Psoas muscle (tissue), 8 donors: ENCODE data around the gene MRPS30. TPM values are rescaled to one million over a fixed set of nuclear protein-coding genes. Genes with fewer than 3 reads are reported as not detected.

ENCODE experiments used
- ATAC-seq, 4 donors: fragments of 200-7000 bp; cut with Tn5 transposase; one replicate each; pipeline ENCODE4 v1.9.1; 2020; ENCODE audit warnings: moderate library complexity in 3 of 4, mild to moderate bottlenecking in 2 of 4
- DNase-seq, 2 donors: peaks; one replicate each; pipeline ENCODE4 v3.0.0-alpha.2; 2020
- H3K27ac ChIP-seq: fragments of 200-600 bp; one replicate; pipeline ENCODE4 v1.8.0; 2022
- H3K27me3 ChIP-seq, 3 donors: fragments of 200-600 bp in 1 of 3; one replicate each; pipeline versions ENCODE4 v1.6.1 to v1.8.0; 2013 to 2022; ENCODE audit warnings: low read length in 2 of 3, mild to moderate bottlenecking in 2 of 3, moderate library complexity in 1 of 3; ENCODE audit not compliant: insufficient read depth in 3 of 3
- H3K36me3 ChIP-seq, 2 donors: fragments of 200-600 bp in 1 of 2; one replicate each; pipeline versions ENCODE4 v1.6.1 to v1.8.0; 2013 to 2022; ENCODE audit warnings: low read depth in 1 of 2, mild to moderate bottlenecking in 1 of 2, moderate library complexity in 1 of 2; ENCODE audit not compliant: insufficient read depth in 1 of 2
- H3K4me1 ChIP-seq: fragments of 200-600 bp; one replicate; pipeline ENCODE4 v1.8.0; 2022
- H3K4me3 ChIP-seq: fragments of 200-600 bp; one replicate; pipeline ENCODE4 v1.8.0; 2022; ENCODE audit warnings: mild to moderate bottlenecking
- H3K9me3 ChIP-seq: fragments of 200-600 bp; one replicate; pipeline ENCODE4 v1.8.0; 2022
- WGBS, 3 donors: extraction: QIAGEN DNeasy Blood & Tissue Kit; methylation state at CpG; one replicate each; pipeline versions ENCODE4 v1.1.6 to v1.1.7; 2013; 5-methylcytosine and 5-hydroxymethylcytosine counted together
- intact Hi-C, 2 donors: fragments of 100-400 bp; cut with DNase I; formaldehyde crosslinking; loops; one replicate each; pipeline versions ENCODE4 v1.11.0 to v1.14.2; 2022
- polyA plus RNA-seq, 3 donors: library from polyadenylated mRNA; stranded (reverse); fragments of 200-250 nt; gene quantifications; one replicate each; pipeline ENCODE4 v1.2.3, GENCODE V29; 2013
- total RNA-seq, 4 donors: library from RNA; stranded (reverse); fragmentation: NEBNext Ultra II Directional in 2 of 4; extraction: Animal tissue kit (Norgen Biotek cat#: 25700) in 2 of 4; gene quantifications; one replicate each; pipeline versions ENCODE4 v1.2.1 to v1.2.4, GENCODE V29; 2021 to 2023
- TF ChIP-seq, protein P1 (sequence below): fragments of 200-600 bp; IDR thresholded peaks from one replicate; pipeline ENCODE4 v1.8.0; 2022; ENCODE audit warnings: antibody characterized with exemption
- donor health status: healthy with polysubstance abuse.
- donor health status: DM: no; HTN: no; CAD: no; lungs with moderate emphysema.
- donor health status: Bipolar disorder and iron deficiency.
- donor health status: healthy.
- donor health status: DM: yes; HTN: yes; CAD: no.
- donor health status: DM: no; HTN: no; CAD: no.
- donor health status: DM: no; HTN: no; CAD: no.
- donor health status: DM: yes; HTN: yes; CAD: no.

Gene MRPS30
- total and polyA plus RNA-seq, 7 donors = 41.4 to 105 (median 72.2) TPM

DNA sequence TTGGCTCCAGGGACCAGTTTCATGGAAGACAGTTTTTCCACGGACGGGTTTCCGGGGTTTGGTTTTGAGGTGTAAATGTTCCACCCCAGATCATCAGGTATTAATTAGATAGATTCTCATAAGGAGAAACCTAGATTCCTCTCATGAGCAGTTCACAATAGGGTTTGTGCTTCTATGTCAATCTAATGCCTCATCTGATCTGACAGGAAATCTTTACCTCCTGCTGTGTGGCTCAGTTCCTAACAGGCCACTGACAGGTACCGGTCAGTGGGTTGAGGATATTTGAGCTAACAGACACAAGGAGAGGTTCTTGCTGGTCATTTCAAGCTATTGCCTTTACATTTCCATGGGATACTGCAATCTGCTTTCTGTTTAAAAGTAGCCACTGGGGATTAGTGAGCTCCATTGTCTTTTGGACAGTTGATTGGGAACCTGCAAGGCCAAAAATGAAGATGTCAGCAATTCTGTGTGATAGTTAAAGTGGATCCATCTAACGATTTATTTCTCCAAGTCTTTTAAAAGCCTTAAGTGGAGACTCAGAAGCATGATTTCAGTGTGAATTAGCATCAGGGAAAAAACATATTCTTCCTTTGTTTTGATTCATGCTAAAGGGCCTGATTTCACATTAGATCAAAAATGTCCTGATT lies 38.6 kb downstream of the MRPS30 start:
- ATAC-seq = no peak
- Histone ChIP-seq H3K27me3 (no peaks in the 10 kb centered on the region), H3K27ac (no peak overlapping the region), H3K4me3 (no peak overlapping the region), H3K4me1 (no peaks in the 10 kb centered on the region), H3K36me3 (no peaks in the 10 kb centered on the region), H3K9me3 (no peaks in the 10 kb centered on the region)
- 89 to 92% (median 89%) methylated on average over 5 of the region's 5 CpGs for WGBS, 3 donors
- TF ChIP-seq, protein P1, sequence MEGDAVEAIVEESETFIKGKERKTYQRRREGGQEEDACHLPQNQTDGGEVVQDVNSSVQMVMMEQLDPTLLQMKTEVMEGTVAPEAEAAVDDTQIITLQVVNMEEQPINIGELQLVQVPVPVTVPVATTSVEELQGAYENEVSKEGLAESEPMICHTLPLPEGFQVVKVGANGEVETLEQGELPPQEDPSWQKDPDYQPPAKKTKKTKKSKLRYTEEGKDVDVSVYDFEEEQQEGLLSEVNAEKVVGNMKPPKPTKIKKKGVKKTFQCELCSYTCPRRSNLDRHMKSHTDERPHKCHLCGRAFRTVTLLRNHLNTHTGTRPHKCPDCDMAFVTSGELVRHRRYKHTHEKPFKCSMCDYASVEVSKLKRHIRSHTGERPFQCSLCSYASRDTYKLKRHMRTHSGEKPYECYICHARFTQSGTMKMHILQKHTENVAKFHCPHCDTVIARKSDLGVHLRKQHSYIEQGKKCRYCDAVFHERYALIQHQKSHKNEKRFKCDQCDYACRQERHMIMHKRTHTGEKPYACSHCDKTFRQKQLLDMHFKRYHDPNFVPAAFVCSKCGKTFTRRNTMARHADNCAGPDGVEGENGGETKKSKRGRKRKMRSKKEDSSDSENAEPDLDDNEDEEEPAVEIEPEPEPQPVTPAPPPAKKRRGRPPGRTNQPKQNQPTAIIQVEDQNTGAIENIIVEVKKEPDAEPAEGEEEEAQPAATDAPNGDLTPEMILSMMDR = no peak
- no peak for DNase-seq
- intact Hi-C loops = no loop called here

DNA sequence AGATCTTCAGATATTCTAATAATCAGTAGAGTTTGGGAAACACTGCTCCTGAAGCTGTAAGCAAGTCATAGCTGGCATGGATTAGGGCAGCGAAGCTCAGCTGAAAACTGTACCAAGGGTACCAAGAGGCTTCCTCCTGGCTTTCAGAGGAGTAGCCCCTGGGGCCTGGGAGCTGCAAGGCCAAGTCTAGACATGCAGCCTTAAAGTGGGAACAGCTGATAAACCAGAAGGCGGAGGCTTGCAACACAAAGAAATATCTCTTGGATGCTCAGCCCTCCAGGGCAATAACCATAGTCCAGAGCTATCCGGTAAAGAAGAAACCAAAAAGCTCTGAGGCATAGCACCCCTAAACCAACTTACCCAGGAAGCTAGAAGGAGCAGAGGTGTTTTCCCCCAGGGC lies 51.5 kb downstream of the MRPS30 start:
- ATAC-seq = no peak
- intact Hi-C loops = no loop called here
- no peaks in the 10 kb centered on the region for H3K27me3 ChIP-seq
- WGBS, 3 donors = 86 to 94% (median 91%) methylated on average over 3 of the region's 3 CpGs
- H3K36me3 ChIP-seq = no peaks in the 10 kb centered on the region
- TF ChIP-seq, protein P1 = no peak
- H3K4me1 ChIP-seq = no peaks in the 10 kb centered on the region
- no peak overlapping the region for H3K27ac ChIP-seq
- H3K9me3 ChIP-seq = no peaks in the 10 kb centered on the region
- no peak overlapping the region for H3K4me3 ChIP-seq
- no peak for DNase-seq

DNA sequence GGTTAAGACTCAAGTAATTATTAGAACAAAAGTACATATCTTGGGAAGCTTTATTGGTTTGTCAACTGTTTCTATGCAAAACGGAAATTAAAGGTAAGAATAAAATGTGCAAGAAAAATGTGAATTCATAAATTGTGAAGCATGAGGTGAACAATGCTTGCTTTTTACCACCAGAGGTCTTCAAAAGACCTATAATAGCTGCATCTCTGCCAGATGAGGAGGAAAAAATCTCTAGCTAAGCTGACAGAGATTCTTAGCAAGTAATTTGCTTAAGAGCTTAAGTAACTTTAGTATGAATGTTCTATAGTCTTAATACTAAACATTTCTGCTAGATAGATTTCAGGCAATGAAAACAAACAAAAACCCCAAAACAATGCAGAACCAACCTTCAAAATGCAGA lies 54.1 kb downstream of the MRPS30 start:
- intact Hi-C loops = no loop called here
- H3K27me3 ChIP-seq = no peaks in the 10 kb centered on the region
- no peak for ATAC-seq
- H3K36me3 ChIP-seq = no peaks in the 10 kb centered on the region
- DNase-seq = no peak
- WGBS, 3 donors = 57 to 62% (median 60%) methylated on average over 1 of the region's 1 CpG
- H3K4me3 ChIP-seq = no peak overlapping the region
- TF ChIP-seq, protein P1 = no peak
- no peaks in the 10 kb centered on the region for H3K4me1 ChIP-seq
- no peak overlapping the region for H3K27ac ChIP-seq
- no peaks in the 10 kb centered on the region for H3K9me3 ChIP-seq
